ENCODE measurements around the gene GLRX5. TPM values are rescaled to one million over a fixed set of nuclear protein-coding genes. Genes with fewer than 3 reads are reported as not detected.

The GLRX5 gene
- total RNA-seq, 1 experiment from 2014 or later, result 60.1 TPM

GRCh38 chr14:95549656-95550585 lies 15.1 kb downstream of the GLRX5 start:
- POLR2A ChIA-PET, result no interaction called here
- Histone ChIP-seq H3K79me2 (ENCODE audit: insufficient read depth, low read length) (no peaks in the 10 kb centered on the region), H4K20me1 (ENCODE audit: insufficient read depth) (no peaks in the 10 kb centered on the region; the same call in 1 of the 2 replicates), H3K4me2 (ENCODE audit: low read length) (no peak overlapping the region), H3K4me3 (replicated peaks in 1 of 2; ENCODE audit: low read depth in 1 of 2, low read length in 2 of 2) (no peak overlapping the region), H3K9me2 (ENCODE audit: insufficient read depth) (no peaks in the 10 kb centered on the region), H3K4me1 (ENCODE audit: control insufficient read depth in 1 of 2, insufficient read depth in 2 of 2, low read length in 2 of 2) (peaks cover 15 to 26% of the 10 kb centered on the region in 2 experiments), H2AFZ (ENCODE audit: low read depth, low read length, poor library complexity, severe bottlenecking) (no peak overlapping the region), H3K9ac (ENCODE audit: low read length) (no peak overlapping the region), H3K27me3 (ENCODE audit: insufficient read depth, low read length) (no peaks in the 10 kb centered on the region; the same call in 1 of the 2 replicates), H3K9me3 (ENCODE audit: control insufficient read depth in 1 of 2, insufficient read depth in 1 of 2, low read depth in 1 of 2, low read length in 2 of 2) (no peaks in the 10 kb centered on the region), H3K36me3 (ENCODE audit: control insufficient read depth in 1 of 2, insufficient read depth in 2 of 2, low read length in 2 of 2) (0 out of 4 replicates have a peak, but pooled peaks cover 0 to 4% of the 10 kb centered on the region in 2 experiments), H3K27ac (ENCODE audit: low read depth, low read length) (no peak overlapping the region)
- RAD21 ChIA-PET (ENCODE audit: low non-redundant PET in 1 of 2, low total read pairs in 2 of 2, uncharacterized antibody in 2 of 2, unreplicated experiment in 2 of 2), result no interaction called here
- TF ChIP-seq EZH2 (IDR thresholded peaks at IDR 0.05), result no peak
- TF ChIP-seq REST (IDR thresholded peaks at IDR 0.05; ENCODE audit: low read depth), result no peak
- TF ChIP-seq ZBTB33 (IDR thresholded peaks at IDR 0.05; ENCODE audit: extremely low read depth, insufficient replicate concordance, low read length), result no peak
- TF ChIP-seq CEBPB (IDR thresholded peaks at IDR 0.05; ENCODE audit: low read depth), result no peak
- TF ChIP-seq TCF7L2 (IDR thresholded peaks at IDR 0.05; ENCODE audit: borderline replicate concordance, extremely low read depth, insufficient read depth, insufficient read length), result no peak
- no peak for TF ChIP-seq POLR2A (IDR thresholded peaks at IDR 0.05; ENCODE audit: borderline replicate concordance, extremely low read depth, insufficient read depth, insufficient read length)
- no peak for TF ChIP-seq SRF (IDR thresholded peaks at IDR 0.05; ENCODE audit: low read depth)
- no peak for TF ChIP-seq FOSL1 (IDR thresholded peaks at IDR 0.05; ENCODE audit: low read depth)
- no peak for TF ChIP-seq YY1 (IDR thresholded peaks at IDR 0.05; ENCODE audit: extremely low read depth, insufficient replicate concordance, low read depth, low read length)
- no peak for TF ChIP-seq ELF1 (IDR thresholded peaks at IDR 0.05; ENCODE audit: borderline replicate concordance, low read depth)
- TF ChIP-seq SIN3A (IDR thresholded peaks at IDR 0.05; ENCODE audit: low read depth), result no peak
- TF ChIP-seq ZNF274 (IDR thresholded peaks at IDR 0.05; ENCODE audit: low read depth, low read length), result no peak
- no peak for TF ChIP-seq EZH2phosphoT487 (IDR thresholded peaks at IDR 0.05; ENCODE audit: borderline replicate concordance)
- no peak for TF ChIP-seq EGR1 (IDR thresholded peaks at IDR 0.05; ENCODE audit: low read depth)
- no peak for TF ChIP-seq POLR2AphosphoS5 (IDR thresholded peaks at IDR 0.05; ENCODE audit: low read depth, low read length)
- TF ChIP-seq CBX3 (IDR thresholded peaks at IDR 0.05; ENCODE audit: low read depth), result no peak
- TF ChIP-seq MAX (IDR thresholded peaks at IDR 0.05), result no peak
- no peak for TF ChIP-seq ZFX (IDR thresholded peaks at IDR 0.05)
- CTCF ChIA-PET, result no interaction called here
- BruUV-seq (replicated peaks), result no TSS peak
- no peak for DNase-seq (ENCODE audit: low read depth, low spot score)
- intact Hi-C loops (cut with micrococcal nuclease), result no loop called here
- ATAC-seq, result no peak
